Myocyte (in vitro differentiated cells): Measurements from ENCODE around the gene PRKN. TPM values are rescaled to one million over a fixed set of nuclear protein-coding genes. Genes with fewer than 3 reads are reported as not detected.
A peak's percentile ranks its signal among the peaks of the same experiment; 100 is the strongest.

Experiments
- DNase-seq: peaks from one replicate; pipeline ENCODE4 v3.0.0-alpha.2; 2012; ENCODE audit warnings: low read depth
- total RNA-seq: library from RNA; depleted of rRNA; stranded (reverse); fragments of >200 nt; gene quantifications from 2 replicates; pipeline ENCODE4 v1.2.3, GENCODE V29; 2014

Gene PRKN
- total RNA-seq, 1 donor from 2014 or later = 8.9 TPM

GRCh38 chr6:161748535-161749416 is 978.8 kb downstream of the PRKN start:
- DNase-seq = peak; percentile 34

- no peak for DNase-seq
Observed at GRCh38 chr6:161747506-161747905, 980.1 kb downstream of the PRKN start.

- DNase-seq = no peak
Observed at GRCh38 chr6:161745594-161746141, 981.9 kb downstream of the PRKN start.

GRCh38 chr6:161745128-161745527 is 982.4 kb downstream of the PRKN start:
- no peak for DNase-seq

- DNase-seq = no peak
Observed at GRCh38 chr6:161744211-161745067, 983.1 kb downstream of the PRKN start.

GRCh38 chr6:161743509-161744178 is 983.9 kb downstream of the PRKN start:
- no peak for DNase-seq

- peak; percentile 18 for DNase-seq
Observed at GRCh38 chr6:161740486-161740885, 987.1 kb downstream of the PRKN start.

- DNase-seq = no peak
Observed at GRCh38 chr6:161736781-161737292, 990.7 kb downstream of the PRKN start.

GRCh38 chr6:161736326-161736725 is 991.2 kb downstream of the PRKN start:
- DNase-seq = no peak

GRCh38 chr6:161732594-161732993 is 995.0 kb downstream of the PRKN start:
- no peak for DNase-seq

GRCh38 chr6:161727083-161727833 is 1000.3 kb downstream of the PRKN start:
- DNase-seq = no peak

- no peak for DNase-seq
Observed at GRCh38 chr6:161722394-161722793, 1005.2 kb downstream of the PRKN start.

GRCh38 chr6:161721511-161721910 is 1006.1 kb downstream of the PRKN start:
- DNase-seq = no peak

GRCh38 chr6:161716176-161716575 is 1011.4 kb downstream of the PRKN start:
- no peak for DNase-seq

- DNase-seq = no peak
Observed at GRCh38 chr6:161711938-161712337, 1015.6 kb downstream of the PRKN start.

- no peak for DNase-seq
Observed at GRCh38 chr6:161711515-161711914, 1016.1 kb downstream of the PRKN start.

- no peak for DNase-seq
Observed at GRCh38 chr6:161710698-161711097, 1016.9 kb downstream of the PRKN start.

GRCh38 chr6:161701056-161701455 is 1026.5 kb downstream of the PRKN start:
- DNase-seq = no peak

- DNase-seq = no peak
Observed at GRCh38 chr6:161696801-161697200, 1030.8 kb downstream of the PRKN start.

GRCh38 chr6:161694995-161695394 is 1032.6 kb downstream of the PRKN start:
- DNase-seq = peak; percentile 40
